HepG2 (cell line): ENCODE results near the gene SERPINB13. TPM values are rescaled to one million over a fixed set of nuclear protein-coding genes. Genes with fewer than 3 reads are reported as not detected.

Experiments used
- HOXA7 ChIP-seq: sonication (generic); formaldehyde crosslinking; IDR thresholded peaks from 2 replicates; pipeline ENCODE4 v1.8.1; 2022; ENCODE audit warnings: mild to moderate bottlenecking, missing genetic modification reagents, moderate library complexity
- MAFF ChIP-seq: IDR thresholded peaks from 2 replicates; pipeline ENCODE4 v1.6.1; 2011; ENCODE audit warnings: low read depth, low read length, improper control_type of control experiment
- SMAD3 ChIP-seq: sonication (generic); formaldehyde crosslinking; IDR thresholded peaks from 2 replicates; pipeline ENCODE4 v1.4.0; 2020; ENCODE audit warnings: missing genetic modification reagents
- ZBTB3 ChIP-seq: sonication (generic); formaldehyde crosslinking; IDR thresholded peaks from 2 replicates; pipeline ENCODE4 v1.4.0; 2020; ENCODE audit warnings: low read depth, mild to moderate bottlenecking, moderate library complexity, missing genetic modification reagents, borderline replicate concordance
- ZNF496 ChIP-seq: sonication (generic); formaldehyde crosslinking; IDR thresholded peaks from 2 replicates; pipeline ENCODE4 v1.8.1; 2023; ENCODE audit warnings: mild to moderate bottlenecking, moderate library complexity, missing genetic modification reagents; ENCODE audit not compliant: insufficient replicate concordance
- ZZZ3 ChIP-seq: sonication (generic); formaldehyde crosslinking; IDR thresholded peaks from 2 replicates; pipeline ENCODE4 v1.4.0; 2020; ENCODE audit warnings: missing genetic modification reagents, mild to moderate bottlenecking, borderline replicate concordance
- polyA plus RNA-seq, 8 experiments: library from polyadenylated mRNA; depleted of rRNA in 3 of 8; stranded (reverse) in 7 of 8; unstranded in 1 of 8; fragments of >200 nt; fragmentation: Illumina TruSeq in 4 of 8; extraction: Trizol in 4 of 8; gene quantifications; 2 replicates each; pipeline versions ENCODE4 v1.2.1 to v1.2.3, GENCODE V29; 2011 to 2016; ENCODE audit warnings: low read depth in 4 of 8, missing spikeins in 1 of 8, mixed read lengths in 1 of 8; ENCODE audit not compliant: insufficient read depth in 1 of 8
- total RNA-seq, 5 experiments: library from RNA; depleted of rRNA; stranded (reverse); fragments of >200 nt; fragmentation: Illumina TruSeq; extraction: Trizol; gene quantifications; 2 replicates each; pipeline ENCODE4 v1.2.3, GENCODE V29; 2016; ENCODE audit warnings: low read depth in 1 of 5
- TF ChIP-seq, protein P1 (sequence below): sonication (generic); formaldehyde crosslinking; IDR thresholded peaks from 2 replicates; pipeline ENCODE4 v1.4.0; 2020; ENCODE audit warnings: mild to moderate bottlenecking, missing genetic modification reagents
- TF ChIP-seq, protein P2 (sequence below): sonication (generic); formaldehyde crosslinking; conservative IDR thresholded peaks from 2 replicates; pipeline ENCODE4 v1.8.0; 2022; ENCODE audit warnings: mild to moderate bottlenecking, moderate library complexity, missing genetic modification reagents

Gene SERPINB13
- total and polyA plus RNA-seq, 2 of the 13 experiments (the other 11 are each of a cell fraction or from before 2014, with no cell fraction given), result not detected

DNA sequence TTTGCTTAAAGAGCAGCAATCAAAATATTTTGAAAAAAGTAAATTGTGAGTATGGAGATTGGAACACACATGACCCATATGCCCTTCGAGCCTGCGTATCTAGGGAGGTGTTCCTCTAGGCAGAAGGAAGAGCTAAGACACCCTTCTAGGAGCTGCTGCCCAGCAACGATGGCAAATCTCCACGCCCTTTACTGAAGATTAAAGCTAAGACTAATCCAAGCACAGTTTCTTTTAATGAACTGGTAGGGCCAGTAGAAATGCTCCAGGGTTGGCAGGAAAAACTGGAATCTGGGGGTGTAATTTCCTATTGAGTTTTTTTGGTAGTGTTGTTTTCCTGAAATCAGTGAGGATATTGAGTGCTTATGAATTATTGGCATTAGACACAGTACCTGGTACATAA, 712 bp upstream of the SERPINB13 start (continued):
- TF ChIP-seq, protein P1, sequence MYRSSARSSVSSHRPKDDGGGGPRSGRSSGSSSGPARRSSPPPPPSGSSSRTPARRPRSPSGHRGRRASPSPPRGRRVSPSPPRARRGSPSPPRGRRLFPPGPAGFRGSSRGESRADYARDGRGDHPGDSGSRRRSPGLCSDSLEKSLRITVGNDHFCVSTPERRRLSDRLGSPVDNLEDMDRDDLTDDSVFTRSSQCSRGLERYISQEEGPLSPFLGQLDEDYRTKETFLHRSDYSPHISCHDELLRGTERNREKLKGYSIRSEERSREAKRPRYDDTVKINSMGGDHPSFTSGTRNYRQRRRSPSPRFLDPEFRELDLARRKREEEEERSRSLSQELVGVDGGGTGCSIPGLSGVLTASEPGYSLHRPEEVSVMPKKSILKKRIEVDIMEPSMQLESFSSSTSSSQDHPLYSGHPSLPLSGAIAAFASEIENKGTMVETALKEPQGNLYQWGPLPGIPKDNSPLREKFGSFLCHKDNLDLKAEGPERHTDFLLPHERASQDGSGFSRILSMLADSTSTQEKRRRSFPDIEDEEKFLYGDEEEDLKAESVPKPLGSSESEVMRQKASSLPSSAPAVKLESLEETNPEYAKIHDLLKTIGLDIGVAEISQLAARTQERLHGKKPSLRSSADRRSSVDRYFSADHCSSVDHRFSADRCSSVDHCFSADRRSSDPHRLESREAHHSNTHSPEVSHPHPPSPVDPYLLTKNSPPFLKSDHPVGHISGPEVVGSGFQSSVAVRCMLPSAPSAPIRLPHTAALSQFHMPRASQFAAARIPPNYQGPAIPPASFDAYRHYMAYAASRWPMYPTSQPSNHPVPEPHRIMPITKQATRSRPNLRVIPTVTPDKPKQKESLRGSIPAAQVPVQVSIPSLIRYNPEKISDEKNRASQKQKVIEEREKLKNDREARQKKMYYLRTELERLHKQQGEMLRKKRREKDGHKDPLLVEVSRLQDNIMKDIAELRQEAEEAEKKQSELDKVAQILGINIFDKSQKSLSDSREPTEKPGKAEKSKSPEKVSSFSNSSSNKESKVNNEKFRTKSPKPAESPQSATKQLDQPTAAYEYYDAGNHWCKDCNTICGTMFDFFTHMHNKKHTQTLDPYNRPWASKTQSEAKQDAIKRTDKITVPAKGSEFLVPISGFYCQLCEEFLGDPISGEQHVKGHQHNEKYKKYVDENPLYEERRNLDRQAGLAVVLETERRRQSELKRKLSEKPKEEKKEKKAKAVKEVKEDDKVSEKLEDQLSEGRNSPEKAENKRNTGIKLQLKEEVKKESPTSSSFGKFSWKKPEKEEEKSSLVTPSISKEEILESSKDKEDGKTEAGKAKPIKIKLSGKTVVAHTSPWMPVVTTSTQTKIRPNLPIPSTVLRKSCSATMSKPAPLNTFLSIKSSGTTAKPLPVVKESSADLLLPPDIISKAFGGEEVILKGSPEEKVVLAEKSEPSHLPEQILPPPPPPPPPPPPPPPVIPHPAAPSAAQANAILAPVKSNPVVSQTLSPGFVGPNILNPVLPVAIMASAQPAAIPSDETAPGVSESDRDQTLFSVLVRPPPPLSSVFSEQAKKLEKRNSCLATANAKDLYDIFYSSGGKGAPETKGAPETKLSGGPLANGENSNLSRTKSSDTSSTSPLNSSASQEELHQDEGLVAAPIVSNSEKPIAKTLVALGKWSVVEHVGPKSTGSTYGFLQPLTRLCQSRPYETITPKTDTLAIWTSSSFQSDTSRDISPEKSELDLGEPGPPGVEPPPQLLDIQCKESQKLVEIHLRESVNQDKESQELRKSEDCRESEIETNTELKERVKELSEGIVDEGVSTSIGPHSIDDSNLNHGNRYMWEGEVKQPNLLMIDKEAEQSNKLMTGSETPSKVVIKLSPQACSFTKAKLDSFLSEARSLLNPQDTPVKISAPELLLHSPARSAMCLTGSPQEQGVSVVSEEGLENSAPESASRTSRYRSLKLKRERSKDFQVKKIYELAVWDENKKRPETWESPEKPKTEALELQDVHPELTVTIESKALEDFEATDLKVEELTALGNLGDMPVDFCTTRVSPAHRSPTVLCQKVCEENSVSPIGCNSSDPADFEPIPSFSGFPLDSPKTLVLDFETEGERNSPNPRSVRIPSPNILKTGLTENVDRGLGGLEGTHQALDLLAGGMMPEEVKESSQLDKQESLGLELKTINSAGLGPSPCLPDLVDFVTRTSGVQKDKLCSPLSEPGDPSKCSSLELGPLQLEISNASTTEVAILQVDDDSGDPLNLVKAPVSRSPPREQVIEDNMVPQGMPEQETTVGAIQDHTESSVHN (CRISPR knock-in tag), result no peak
- no peak for TF ChIP-seq ZNF496 (CRISPR knock-in tag)
- TF ChIP-seq ZBTB3 (CRISPR knock-in tag), result no peak
- TF ChIP-seq ZZZ3 (CRISPR knock-in tag), result no peak
- TF ChIP-seq HOXA7 (CRISPR knock-in tag), result no peak
- TF ChIP-seq, protein P2, sequence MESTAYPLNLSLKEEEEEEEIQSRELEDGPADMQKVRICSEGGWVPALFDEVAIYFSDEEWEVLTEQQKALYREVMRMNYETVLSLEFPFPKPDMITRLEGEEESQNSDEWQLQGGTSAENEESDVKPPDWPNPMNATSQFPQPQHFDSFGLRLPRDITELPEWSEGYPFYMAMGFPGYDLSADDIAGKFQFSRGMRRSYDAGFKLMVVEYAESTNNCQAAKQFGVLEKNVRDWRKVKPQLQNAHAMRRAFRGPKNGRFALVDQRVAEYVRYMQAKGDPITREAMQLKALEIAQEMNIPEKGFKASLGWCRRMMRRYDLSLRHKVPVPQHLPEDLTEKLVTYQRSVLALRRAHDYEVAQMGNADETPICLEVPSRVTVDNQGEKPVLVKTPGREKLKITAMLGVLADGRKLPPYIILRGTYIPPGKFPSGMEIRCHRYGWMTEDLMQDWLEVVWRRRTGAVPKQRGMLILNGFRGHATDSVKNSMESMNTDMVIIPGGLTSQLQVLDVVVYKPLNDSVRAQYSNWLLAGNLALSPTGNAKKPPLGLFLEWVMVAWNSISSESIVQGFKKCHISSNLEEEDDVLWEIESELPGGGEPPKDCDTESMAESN (CRISPR knock-in tag), result no peak
- no peak for TF ChIP-seq SMAD3
- no peak for TF ChIP-seq MAFF
- TF ChIP-seq, all 625 proteins: peak for 0
